A549 (cell line): ENCODE measurements around the gene TNFAIP8L1.

Experiments used
- FOSL2 ChIP-seq, 2 experiments: fragments of 450-650 bp in 1 of 2; fragments of >200 bp in 1 of 2; sonication (Bioruptor Twin) in 1 of 2; formaldehyde crosslinking; IDR thresholded peaks; 2 replicates each; pipeline versions ENCODE4 v1.5.0 to v1.6.1; 2016 to 2020; ENCODE audit warnings: mild to moderate bottlenecking in 1 of 2, moderate library complexity in 1 of 2
- TF ChIP-seq, protein P1 (sequence below): fragments of >200 bp; sonication (Bioruptor Twin); formaldehyde crosslinking; IDR thresholded peaks from 3 replicates; pipeline ENCODE4 v1.5.1; 2016

DNA sequence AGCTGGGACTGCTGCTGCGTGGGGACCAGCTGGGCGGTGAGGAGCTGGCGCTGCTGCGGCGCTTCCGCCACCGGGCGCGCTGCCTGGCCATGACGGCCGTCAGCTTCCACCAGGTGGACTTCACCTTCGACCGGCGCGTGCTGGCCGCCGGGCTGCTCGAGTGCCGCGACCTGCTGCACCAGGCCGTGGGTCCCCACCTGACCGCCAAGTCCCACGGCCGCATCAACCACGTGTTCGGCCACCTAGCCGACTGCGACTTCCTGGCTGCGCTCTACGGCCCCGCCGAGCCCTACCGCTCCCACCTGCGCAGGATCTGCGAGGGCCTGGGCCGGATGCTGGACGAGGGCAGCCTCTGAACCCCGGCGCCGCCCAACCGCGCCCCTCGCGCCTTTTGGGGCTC, 12.8 kb downstream of the TNFAIP8L1 start:
- TF ChIP-seq, protein P1, sequence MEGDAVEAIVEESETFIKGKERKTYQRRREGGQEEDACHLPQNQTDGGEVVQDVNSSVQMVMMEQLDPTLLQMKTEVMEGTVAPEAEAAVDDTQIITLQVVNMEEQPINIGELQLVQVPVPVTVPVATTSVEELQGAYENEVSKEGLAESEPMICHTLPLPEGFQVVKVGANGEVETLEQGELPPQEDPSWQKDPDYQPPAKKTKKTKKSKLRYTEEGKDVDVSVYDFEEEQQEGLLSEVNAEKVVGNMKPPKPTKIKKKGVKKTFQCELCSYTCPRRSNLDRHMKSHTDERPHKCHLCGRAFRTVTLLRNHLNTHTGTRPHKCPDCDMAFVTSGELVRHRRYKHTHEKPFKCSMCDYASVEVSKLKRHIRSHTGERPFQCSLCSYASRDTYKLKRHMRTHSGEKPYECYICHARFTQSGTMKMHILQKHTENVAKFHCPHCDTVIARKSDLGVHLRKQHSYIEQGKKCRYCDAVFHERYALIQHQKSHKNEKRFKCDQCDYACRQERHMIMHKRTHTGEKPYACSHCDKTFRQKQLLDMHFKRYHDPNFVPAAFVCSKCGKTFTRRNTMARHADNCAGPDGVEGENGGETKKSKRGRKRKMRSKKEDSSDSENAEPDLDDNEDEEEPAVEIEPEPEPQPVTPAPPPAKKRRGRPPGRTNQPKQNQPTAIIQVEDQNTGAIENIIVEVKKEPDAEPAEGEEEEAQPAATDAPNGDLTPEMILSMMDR, result no peak
- TF ChIP-seq FOSL2 (IDR thresholded peaks at IDR 0.05) (no peak), FOSL2 (CRISPR knock-in tag; IDR thresholded peaks at IDR 0.05) (no peak)
